GM12878 (cell line): ENCODE measurements around the gene RMND5A. TPM values are rescaled to one million over a fixed set of nuclear protein-coding genes. Genes with fewer than 3 reads are reported as not detected.

Source experiments
- ATAC-seq: fragments of 200-7000 bp; cut with Tn5 transposase; 3 replicates; pipeline ENCODE4 v1.9.1; 2020; ENCODE audit warnings: mild to moderate bottlenecking, moderate library complexity
- BruUV-seq: library from RNA; stranded (reverse); fragments of 400-500 nt; replicated peaks from 2 replicates; lab custom pipeline; 2021; lab: Mats Ljungman, UMichigan
- CTCF ChIA-PET: fragments of 300-600 bp; sonication (Branson Sonifier 250); formaldehyde crosslinking; extraction: SDS; loops from one replicate; lab custom pipeline; 2021; ENCODE audit warnings: inconsistent platforms; lab: Yijun Ruan, JAX
- POLR2A ChIA-PET: fragments of 350-600 bp; formaldehyde crosslinking; extraction: SDS; loops from one replicate; lab custom pipeline; 2021; ENCODE audit warnings: inconsistent platforms; lab: Charles Lee
- RAD21 ChIA-PET: fragments of 300-600 bp; sonication (Branson Sonifier 250); formaldehyde crosslinking; loops from one replicate; lab custom pipeline; 2023; ENCODE audit warnings: antibody characterized with exemption; ENCODE audit not compliant: unreplicated experiment; lab: Charles Lee
- SMC1A ChIA-PET: fragments of 300-600 bp; sonication (Branson Sonifier 250); formaldehyde crosslinking; loops from one replicate; lab custom pipeline; 2023; ENCODE audit not compliant: unreplicated experiment, uncharacterized antibody; lab: Charles Lee
- DNase-seq: peaks from one replicate; pipeline ENCODE4 v3.0.0-alpha.2; 2011; ENCODE audit warnings: low read depth, low spot score
- FAIRE-seq: peaks from 3 replicates; lab custom pipeline; 2011; peaks lifted over from hg19 to GRCh38; lab: Jason Lieb, UNC
- H2AFZ ChIP-seq: 2 replicates; pipeline ENCODE4 v1.6.0; 2011; ENCODE audit warnings: low read depth, low read length, control low read depth; ENCODE audit not compliant: control insufficient read depth
- H3K27ac ChIP-seq: 2 replicates; pipeline ENCODE4 v1.5.1; 2011; ENCODE audit warnings: control low read depth; ENCODE audit not compliant: control insufficient read depth, insufficient read depth
- H3K27me3 ChIP-seq, 2 experiments: replicated peaks in 1 of 2; 2 replicates each; pipeline versions ENCODE4 v1.6.0 to v1.6.1; 2011; ENCODE audit warnings: low read length in 1 of 2; ENCODE audit not compliant: control insufficient read depth in 2 of 2, insufficient read depth in 2 of 2
- H3K36me3 ChIP-seq, 2 experiments: 2 replicates each; pipeline ENCODE4 v1.5.1; 2011; ENCODE audit warnings: low read length in 1 of 2; ENCODE audit not compliant: control insufficient read depth in 2 of 2, insufficient read depth in 2 of 2
- H3K4me1 ChIP-seq: 2 replicates; pipeline ENCODE4 v1.6.1; 2011; ENCODE audit warnings: mild to moderate bottlenecking, low read length, moderate library complexity, mixed read lengths; ENCODE audit not compliant: control insufficient read depth, insufficient read depth
- H3K4me2 ChIP-seq: 2 replicates; pipeline ENCODE4 v1.6.0; 2011; ENCODE audit warnings: control low read depth; ENCODE audit not compliant: control insufficient read depth, insufficient read depth
- H3K4me3 ChIP-seq: fragments of 200-600 bp; sonication (generic); 2 replicates; pipeline ENCODE4 v1.5.1; 2016
- H3K79me2 ChIP-seq: 2 replicates; pipeline ENCODE4 v1.6.0; 2011; ENCODE audit warnings: low read length; ENCODE audit not compliant: control insufficient read depth, insufficient read depth
- H3K9ac ChIP-seq: 2 replicates; pipeline ENCODE4 v1.8.0; 2011; ENCODE audit warnings: low read length, control low read depth, mixed read lengths; ENCODE audit not compliant: control insufficient read depth, insufficient read depth
- H3K9me3 ChIP-seq: replicated peaks from 3 replicates; pipeline ENCODE4 v1.5.1; 2011; ENCODE audit warnings: mild to moderate bottlenecking, low read length; ENCODE audit not compliant: control insufficient read depth, insufficient read depth
- H4K20me1 ChIP-seq: 2 replicates; pipeline ENCODE4 v1.6.0; 2011; ENCODE audit not compliant: control insufficient read depth, insufficient read depth
- CHD4 ChIP-seq: fragments of 200-600 bp; sonication (generic); IDR thresholded peaks from 2 replicates; pipeline ENCODE4 v1.6.1; 2016; ENCODE audit warnings: mild to moderate bottlenecking
- HDAC6 ChIP-seq: fragments of 200-600 bp; sonication (generic); IDR thresholded peaks from one replicate; pipeline ENCODE4 v1.8.0; 2017; ENCODE audit warnings: antibody characterized with exemption; ENCODE audit not compliant: unreplicated experiment
- IKZF1 ChIP-seq: fragments of 450-650 bp; conservative IDR thresholded peaks from 2 replicates; pipeline ENCODE4 v1.6.1; 2017; ENCODE audit warnings: antibody characterized with exemption, mild to moderate bottlenecking
- MXI1 ChIP-seq: fragments of 150-350 bp; IDR thresholded peaks from 2 replicates; pipeline ENCODE4 v1.6.1; 2011; ENCODE audit warnings: low read depth, mild to moderate bottlenecking, inconsistent platforms, low read length, improper control_type of control experiment
- NBN ChIP-seq: fragments of 450-650 bp; IDR thresholded peaks from 2 replicates; pipeline ENCODE4 v1.6.1; 2016
- STAT3 ChIP-seq: IDR thresholded peaks from 2 replicates; pipeline ENCODE4 v1.6.1; 2011; ENCODE audit warnings: low read depth, low read length, improper control_type of control experiment
- YBX1 ChIP-seq: fragments of 450-650 bp; IDR thresholded peaks from 2 replicates; pipeline ENCODE4 v1.6.1; 2016; ENCODE audit warnings: antibody characterized with exemption
- YY1 ChIP-seq: IDR thresholded peaks from 2 replicates; pipeline ENCODE4 v1.6.1; 2011; ENCODE audit warnings: low read depth, mild to moderate bottlenecking, low read length
- ZNF217 ChIP-seq: fragments of 450-650 bp; IDR thresholded peaks from 2 replicates; pipeline ENCODE4 v1.6.1; 2017; ENCODE audit warnings: antibody characterized with exemption, mild to moderate bottlenecking
- WGBS: methylation state at CpG from one replicate; pipeline ENCODE4 v1.1.6; 2016; ENCODE audit warnings: low lambda C conversion rate; ENCODE audit not compliant: insufficient replicate concordance, insufficient coverage; ENCODE audit errors: missing lambda C conversion rate; 5-methylcytosine and 5-hydroxymethylcytosine counted together
- in situ Hi-C: fragments of 300-500 bp; cut with MboI; formaldehyde crosslinking; loops from 9 replicates; pipeline ENCODE4 v1.14.3; 2018; ENCODE audit warnings: mixed read lengths
- intact Hi-C: fragments of 100-400 bp; cut with micrococcal nuclease; formaldehyde crosslinking; loops from one replicate; pipeline ENCODE4 v1.14.2; 2022; ENCODE audit not compliant: unreplicated experiment
- polyA plus RNA-seq, 11 experiments: library from polyadenylated mRNA; depleted of rRNA in 4 of 11; unstranded in 6 of 11; stranded (reverse) in 5 of 11; fragments of >200 nt; fragmentation: Nextera tagmentation in 4 of 11; fragmentation: Illumina TruSeq in 1 of 11; extraction: Ambion mirVana in 4 of 11; extraction: Trizol in 1 of 11; gene quantifications; 1 replicate in 1 of 11; 2 replicates in 10 of 11; pipeline versions ENCODE4 v1.2.1 to v1.2.3, GENCODE V29; 2011 to 2016; ENCODE audit warnings: inconsistent platforms in 2 of 11, missing spikeins in 2 of 11, low read depth in 1 of 11
- total RNA-seq, 4 experiments: library from RNA; depleted of rRNA in 3 of 4; stranded (reverse); fragments of >200 nt in 3 of 4; fragmentation: Illumina TruSeq in 1 of 4; extraction: Trizol in 1 of 4; gene quantifications; 2 replicates each; pipeline versions ENCODE4 v1.2.1 to v1.2.3, GENCODE V29; 2013 to 2021
- TF ChIP-seq, protein P1 (sequence below): fragments of 450-650 bp; IDR thresholded peaks from 2 replicates; pipeline ENCODE4 v1.6.1; 2017; ENCODE audit warnings: low read depth, mild to moderate bottlenecking, moderate library complexity

Gene RMND5A
- total and polyA plus RNA-seq, 10 of the 15 experiments (the other 5 are each of a cell fraction or from before 2014, with no cell fraction given) = 8.3 to 33.6 (median 23.2) TPM

DNA sequence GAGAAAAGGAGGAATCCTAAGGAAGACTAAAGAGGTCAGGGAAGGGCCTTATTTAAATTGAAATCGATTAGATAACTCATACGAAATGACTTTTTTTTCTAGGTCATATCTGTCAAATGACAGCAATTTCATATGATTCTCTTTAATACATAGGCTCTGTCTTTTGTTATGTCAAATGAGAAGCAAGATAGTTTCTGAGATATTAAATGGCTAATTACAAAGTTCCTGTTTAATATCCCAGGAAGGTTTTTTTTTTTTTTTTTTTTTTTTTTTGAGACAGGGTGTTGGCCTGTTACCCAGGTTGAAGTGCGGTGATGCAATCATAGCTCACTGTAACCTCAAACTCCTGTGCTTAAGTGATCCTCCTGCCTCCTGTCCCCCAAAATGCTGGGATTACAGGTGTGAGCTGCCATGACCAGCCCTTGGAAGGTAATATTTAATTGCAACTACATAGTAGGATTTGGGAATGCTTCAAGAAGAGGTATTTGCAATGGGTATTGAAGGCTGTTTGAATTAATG is 48.0 kb upstream of the RMND5A start (continued):
- no peak for TF ChIP-seq STAT3
- no peak for TF ChIP-seq YBX1

DNA sequence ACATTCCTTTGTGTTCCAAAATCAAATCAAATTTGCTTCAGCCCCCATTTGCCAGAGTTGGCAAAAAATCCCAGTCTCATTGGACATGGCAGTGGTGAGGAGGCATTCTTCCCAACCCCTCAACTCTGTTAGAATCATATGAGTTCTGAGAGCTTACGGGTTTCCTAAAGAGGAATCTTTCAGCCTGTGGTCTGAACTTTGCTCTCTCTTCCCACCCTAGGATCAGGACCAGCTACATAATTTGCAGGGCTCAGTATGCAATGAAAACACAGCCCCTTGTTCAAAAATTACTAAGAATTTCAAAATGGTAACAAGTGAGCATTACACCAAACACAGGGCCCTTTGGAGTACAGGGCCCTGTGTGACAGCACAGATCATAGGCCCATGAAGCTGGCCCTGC is 47.1 kb upstream of the RMND5A start:
- ChIA-PET POLR2A (no interaction called here), SMC1A (no interaction called here), CTCF (no interaction called here), RAD21 (no interaction called here)
- Histone ChIP-seq H3K27ac (no peak overlapping the region), H3K4me2 (no peak overlapping the region), H3K79me2 (no peaks in the 10 kb centered on the region), H3K27me3 (no peaks in the 10 kb centered on the region), H3K36me3 (no peaks in the 10 kb centered on the region), H3K9me3 (no peaks in the 10 kb centered on the region), H3K9ac (no peak overlapping the region), H4K20me1 (no peaks in the 10 kb centered on the region), H3K4me3 (no peak overlapping the region), H2AFZ (no peak overlapping the region), H3K4me1 (no peaks in the 10 kb centered on the region)
- FAIRE-seq = no peak
- TF ChIP-seq, protein P1, sequence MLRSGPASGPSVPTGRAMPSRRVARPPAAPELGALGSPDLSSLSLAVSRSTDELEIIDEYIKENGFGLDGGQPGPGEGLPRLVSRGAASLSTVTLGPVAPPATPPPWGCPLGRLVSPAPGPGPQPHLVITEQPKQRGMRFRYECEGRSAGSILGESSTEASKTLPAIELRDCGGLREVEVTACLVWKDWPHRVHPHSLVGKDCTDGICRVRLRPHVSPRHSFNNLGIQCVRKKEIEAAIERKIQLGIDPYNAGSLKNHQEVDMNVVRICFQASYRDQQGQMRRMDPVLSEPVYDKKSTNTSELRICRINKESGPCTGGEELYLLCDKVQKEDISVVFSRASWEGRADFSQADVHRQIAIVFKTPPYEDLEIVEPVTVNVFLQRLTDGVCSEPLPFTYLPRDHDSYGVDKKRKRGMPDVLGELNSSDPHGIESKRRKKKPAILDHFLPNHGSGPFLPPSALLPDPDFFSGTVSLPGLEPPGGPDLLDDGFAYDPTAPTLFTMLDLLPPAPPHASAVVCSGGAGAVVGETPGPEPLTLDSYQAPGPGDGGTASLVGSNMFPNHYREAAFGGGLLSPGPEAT = no peak
- no peak for TF ChIP-seq STAT3
- TF ChIP-seq MXI1 = no peak
- TF ChIP-seq HDAC6 = no peak
- TF ChIP-seq YY1 = no peak
- TF ChIP-seq ZNF217 = no peak
- no peak for TF ChIP-seq CHD4
- no peak for TF ChIP-seq NBN
- TF ChIP-seq IKZF1 = no peak
- in situ Hi-C loops = no loop called here
- intact Hi-C loops = no loop called here
- WGBS = 100% methylated on average over 1 of the region's 1 CpG
- BruUV-seq = no TSS peak
- no peak for DNase-seq
- no peak for ATAC-seq
